Cardiac muscle cell (in vitro differentiated cells and primary cell): ENCODE data around the gene CAMSAP1. TPM values are rescaled to one million over a fixed set of nuclear protein-coding genes. Genes with fewer than 3 reads are reported as not detected.
A peak's percentile ranks its signal among the peaks of the same experiment; 100 is the strongest.

Experiments used
- DNase-seq, 2 donors: peaks; one replicate each; pipeline versions ENCODE4 v3.0.0 to v3.0.0-alpha.2; 2010 to 2017; ENCODE audit warnings: low read depth in 1 of 2, low spot score in 1 of 2
- H3K27ac ChIP-seq: fragments of 200-600 bp; sonication (generic); 2 replicates; pipeline ENCODE4 v1.5.1; 2016
- H3K27me3 ChIP-seq: fragments of 200-600 bp; sonication (generic); 2 replicates; pipeline ENCODE4 v1.6.0; 2016; ENCODE audit warnings: control low read depth
- H3K36me3 ChIP-seq: fragments of 200-600 bp; sonication (generic); 2 replicates; pipeline ENCODE4 v1.5.1; 2016; ENCODE audit warnings: control low read depth
- H3K4me1 ChIP-seq: fragments of 200-600 bp; sonication (generic); 2 replicates; pipeline ENCODE4 v1.8.1; 2017; ENCODE audit warnings: low read depth, mild to moderate bottlenecking, mixed run types
- H3K4me3 ChIP-seq: fragments of 200-600 bp; sonication (generic); 2 replicates; pipeline ENCODE4 v1.5.1; 2016; ENCODE audit warnings: mild to moderate bottlenecking
- H3K9me3 ChIP-seq: fragments of 200-600 bp; sonication (generic); 2 replicates; pipeline ENCODE4 v1.5.1; 2017; ENCODE audit warnings: low read depth, mild to moderate bottlenecking, control low read depth
- polyA plus RNA-seq: library from polyadenylated mRNA; unstranded; fragments of >200 nt; fragmentation: Nextera tagmentation; extraction: Ambion mirVana; gene quantifications from 2 replicates; pipeline ENCODE4 v1.2.1, GENCODE V29; 2016
- total RNA-seq: library from RNA; depleted of rRNA; stranded (reverse); fragments of >200 nt; gene quantifications from 2 replicates; pipeline ENCODE4 v1.2.3, GENCODE V29; 2016
- TF ChIP-seq, protein P1 (sequence below): IDR thresholded peaks from 2 replicates; pipeline ENCODE4 v1.5.1; 2012; ENCODE audit warnings: low read depth, mild to moderate bottlenecking, low read length

CAMSAP1 gene
- total and polyA plus RNA-seq, 2 experiments from 2014 or later = 7.8 to 64.1 TPM

DNA sequence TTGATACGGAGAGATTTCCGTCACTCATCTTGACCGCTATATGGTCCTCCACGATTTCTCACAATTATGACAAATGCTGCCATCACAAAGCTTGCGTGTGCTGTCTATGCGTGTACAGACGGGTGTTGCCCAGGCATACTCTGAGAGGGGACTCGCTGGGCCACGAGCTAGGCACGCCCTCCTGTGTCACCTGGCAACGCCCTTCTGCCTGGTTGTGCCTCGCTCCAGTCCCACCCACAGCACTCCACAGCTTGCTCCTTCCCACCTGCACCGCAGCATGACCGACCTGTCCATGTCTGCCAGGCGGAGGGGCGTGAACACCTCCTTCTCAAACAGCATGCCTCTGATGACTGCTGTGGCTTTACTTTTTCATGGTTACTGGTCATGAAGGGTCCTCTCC lies 55.6 kb downstream of the CAMSAP1 start:
- Histone ChIP-seq H3K4me1 (peaks cover 7% of the 10 kb centered on the region), H3K4me3 (no peak overlapping the region), H3K27ac (no peak overlapping the region), H3K27me3 (no peaks in the 10 kb centered on the region), H3K36me3 (no peaks in the 10 kb centered on the region), H3K9me3 (no peaks in the 10 kb centered on the region)
- DNase-seq = no peak
- TF ChIP-seq, protein P1, sequence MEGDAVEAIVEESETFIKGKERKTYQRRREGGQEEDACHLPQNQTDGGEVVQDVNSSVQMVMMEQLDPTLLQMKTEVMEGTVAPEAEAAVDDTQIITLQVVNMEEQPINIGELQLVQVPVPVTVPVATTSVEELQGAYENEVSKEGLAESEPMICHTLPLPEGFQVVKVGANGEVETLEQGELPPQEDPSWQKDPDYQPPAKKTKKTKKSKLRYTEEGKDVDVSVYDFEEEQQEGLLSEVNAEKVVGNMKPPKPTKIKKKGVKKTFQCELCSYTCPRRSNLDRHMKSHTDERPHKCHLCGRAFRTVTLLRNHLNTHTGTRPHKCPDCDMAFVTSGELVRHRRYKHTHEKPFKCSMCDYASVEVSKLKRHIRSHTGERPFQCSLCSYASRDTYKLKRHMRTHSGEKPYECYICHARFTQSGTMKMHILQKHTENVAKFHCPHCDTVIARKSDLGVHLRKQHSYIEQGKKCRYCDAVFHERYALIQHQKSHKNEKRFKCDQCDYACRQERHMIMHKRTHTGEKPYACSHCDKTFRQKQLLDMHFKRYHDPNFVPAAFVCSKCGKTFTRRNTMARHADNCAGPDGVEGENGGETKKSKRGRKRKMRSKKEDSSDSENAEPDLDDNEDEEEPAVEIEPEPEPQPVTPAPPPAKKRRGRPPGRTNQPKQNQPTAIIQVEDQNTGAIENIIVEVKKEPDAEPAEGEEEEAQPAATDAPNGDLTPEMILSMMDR = no peak

DNA sequence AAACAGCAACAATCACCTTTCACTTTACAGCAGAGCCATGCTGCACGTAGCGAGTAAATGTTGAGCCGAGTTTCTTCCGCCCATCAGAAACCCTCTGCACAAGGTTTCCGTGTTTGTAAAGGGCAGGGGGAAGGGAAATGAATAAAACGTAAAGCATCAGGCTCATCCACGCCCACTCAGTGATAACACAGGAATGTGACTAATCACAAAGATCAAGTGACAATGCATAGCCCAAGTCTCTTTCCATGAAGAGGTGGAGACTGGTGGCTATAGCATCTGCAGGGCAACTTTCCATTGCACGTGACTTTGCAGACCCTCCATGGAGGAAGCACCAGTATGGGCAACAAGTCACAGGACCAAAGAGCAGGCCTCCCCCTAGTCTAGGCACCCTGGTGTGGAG lies 56.6 kb downstream of the CAMSAP1 start:
- Histone ChIP-seq H3K4me3 (no peak overlapping the region), H3K27me3 (no peaks in the 10 kb centered on the region), H3K9me3 (no peaks in the 10 kb centered on the region), H3K27ac (no peak overlapping the region), H3K36me3 (no peaks in the 10 kb centered on the region), H3K4me1 (peaks cover 7% of the 10 kb centered on the region)
- DNase-seq = peak in 1 of 2 donors; percentile 10
- TF ChIP-seq, protein P1 = no peak

DNA sequence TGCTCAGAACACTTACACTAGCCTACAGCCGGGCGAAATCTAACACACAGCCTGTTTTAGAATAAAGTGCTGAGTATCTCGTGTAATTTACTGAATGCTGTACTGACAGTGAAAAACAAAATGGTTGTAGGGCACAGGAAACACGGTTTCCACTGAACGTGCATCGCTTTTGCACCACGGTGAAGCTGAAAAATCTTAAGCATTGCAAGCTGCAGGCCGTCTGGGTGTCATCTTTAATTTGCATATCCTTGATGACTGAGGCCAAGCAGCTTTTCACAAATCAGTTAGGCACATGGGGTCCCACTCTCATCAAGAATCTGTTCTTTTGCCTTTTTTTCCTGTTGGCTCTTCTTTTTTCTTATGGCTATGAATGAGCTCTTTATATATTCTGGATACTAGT lies 58.2 kb downstream of the CAMSAP1 start:
- Histone ChIP-seq H3K4me3 (no peak overlapping the region), H3K4me1 (peaks cover 5% of the 10 kb centered on the region), H3K27me3 (no peaks in the 10 kb centered on the region), H3K36me3 (no peaks in the 10 kb centered on the region), H3K9me3 (no peaks in the 10 kb centered on the region), H3K27ac (no peak overlapping the region)
- TF ChIP-seq, protein P1 = no peak
- no peak for DNase-seq

DNA sequence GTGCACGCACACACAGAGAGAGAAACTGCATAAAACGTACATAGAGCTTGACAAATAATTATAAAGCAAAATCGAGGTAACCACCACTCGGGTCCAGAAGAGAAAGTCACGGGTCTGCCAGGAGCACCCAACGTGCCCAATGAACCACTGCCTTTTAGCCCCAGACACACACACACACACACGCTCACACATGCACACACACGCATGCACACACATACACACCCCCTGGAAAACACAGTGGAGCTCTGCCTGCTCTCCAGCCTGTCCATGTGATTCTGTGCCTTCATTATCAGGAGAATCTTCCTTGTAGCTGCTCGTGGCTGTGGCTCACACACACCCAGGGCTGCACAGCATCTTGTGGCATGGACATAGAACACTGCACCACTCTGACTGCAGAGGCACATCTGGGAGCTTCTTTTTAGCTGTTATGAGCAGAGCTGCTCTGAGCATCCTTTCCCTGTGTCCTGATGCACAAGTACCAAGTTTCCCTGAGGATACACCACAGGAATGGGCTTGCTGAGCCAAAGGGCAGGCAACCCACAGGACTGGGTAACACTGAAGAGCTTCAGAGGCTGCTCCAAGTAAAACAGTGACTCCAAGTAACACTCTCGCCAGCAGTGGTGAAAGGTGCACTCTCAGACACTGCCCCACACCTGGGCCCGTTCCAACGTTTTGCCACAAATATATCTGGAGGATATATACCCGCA lies 58.9 kb downstream of the CAMSAP1 start:
- H3K27ac ChIP-seq = no peak overlapping the region
- H3K27me3 ChIP-seq = no peaks in the 10 kb centered on the region
- no peaks in the 10 kb centered on the region for H3K4me1 ChIP-seq
- H3K36me3 ChIP-seq = no peaks in the 10 kb centered on the region
- no peak for DNase-seq
- H3K4me3 ChIP-seq = no peak overlapping the region
- no peaks in the 10 kb centered on the region for H3K9me3 ChIP-seq
- TF ChIP-seq, protein P1 = no peak

DNA sequence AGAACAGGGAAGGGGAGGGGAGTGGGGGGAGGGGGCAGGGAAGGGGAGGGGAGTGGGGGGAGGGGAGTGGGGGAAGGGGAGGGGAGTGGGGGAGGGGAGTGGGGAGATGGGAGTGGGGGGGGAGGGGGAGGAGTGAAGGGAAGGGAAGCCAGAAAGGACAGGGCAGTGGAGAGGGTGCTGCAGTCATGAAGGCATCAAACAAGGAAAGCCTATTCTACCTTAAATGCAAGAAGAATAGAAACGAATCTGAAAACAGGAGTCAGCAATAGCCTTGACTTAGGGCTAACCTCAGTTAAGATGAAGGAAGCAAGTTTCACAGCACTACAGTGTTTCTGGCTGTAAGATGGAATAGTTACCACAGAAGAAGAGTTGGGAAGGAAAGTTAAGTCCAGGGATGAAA lies 59.5 kb downstream of the CAMSAP1 start:
- H3K27ac ChIP-seq = no peak overlapping the region
- no peaks in the 10 kb centered on the region for H3K36me3 ChIP-seq
- H3K9me3 ChIP-seq = no peaks in the 10 kb centered on the region
- H3K4me3 ChIP-seq = no peak overlapping the region
- no peak for DNase-seq
- TF ChIP-seq, protein P1 = no peak
- H3K4me1 ChIP-seq = no peaks in the 10 kb centered on the region
- no peaks in the 10 kb centered on the region for H3K27me3 ChIP-seq
